IPS-20b (cell line): ENCODE results near the gene CALML3.

ENCODE experiments used
- H3K27ac ChIP-seq: one replicate; pipeline ENCODE4 v1.5.1; 2013; ENCODE audit warnings: low read length
- H3K27me3 ChIP-seq: 2 replicates; pipeline ENCODE4 v1.6.1; 2013; ENCODE audit warnings: mild to moderate bottlenecking, low read length, inconsistent platforms; ENCODE audit not compliant: insufficient read depth
- H3K36me3 ChIP-seq: 2 replicates; pipeline ENCODE4 v1.6.1; 2013; ENCODE audit warnings: low read depth, mild to moderate bottlenecking, inconsistent platforms, low read length, moderate library complexity; ENCODE audit not compliant: insufficient read depth
- H3K4me1 ChIP-seq: 2 replicates; pipeline ENCODE4 v1.6.1; 2013; ENCODE audit warnings: mild to moderate bottlenecking, control low read depth, inconsistent platforms, low read length, moderate library complexity; ENCODE audit not compliant: insufficient read depth
- H3K4me3 ChIP-seq: 2 replicates; pipeline ENCODE4 v1.5.1; 2013; ENCODE audit warnings: mild to moderate bottlenecking, low read length, inconsistent platforms
- H3K9ac ChIP-seq: 2 replicates; pipeline ENCODE4 v1.6.1; 2013; ENCODE audit warnings: low read depth, mild to moderate bottlenecking, inconsistent platforms, low read length, moderate library complexity
- H3K9me3 ChIP-seq: 2 replicates; pipeline ENCODE4 v1.6.1; 2013; ENCODE audit warnings: mild to moderate bottlenecking, low read depth, low read length, inconsistent platforms; ENCODE audit not compliant: insufficient read depth

CALML3 gene

DNA sequence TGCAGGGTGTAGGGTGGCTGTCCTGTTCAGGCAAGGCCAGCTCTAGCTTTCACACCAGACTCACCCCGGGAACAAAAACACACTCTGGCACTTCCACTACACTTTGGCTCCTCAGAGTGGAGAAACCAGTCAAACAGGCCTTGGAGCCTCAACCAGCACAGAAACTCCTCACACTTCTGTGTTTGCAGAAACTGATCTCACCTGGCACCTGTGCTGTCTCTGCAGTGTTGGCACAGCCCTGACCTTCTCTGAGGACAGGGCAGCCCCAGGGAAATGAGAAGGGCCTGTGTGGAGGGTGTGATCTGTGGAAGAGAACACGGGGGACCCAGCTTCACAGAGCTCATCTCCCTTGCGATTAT, 21.3 kb upstream of the CALML3 start:
- Histone ChIP-seq H3K4me3 (no peak overlapping the region), H3K9me3 (no peaks in the 10 kb centered on the region), H3K27me3 (no peaks in the 10 kb centered on the region), H3K9ac (no peak overlapping the region), H3K36me3 (no peaks in the 10 kb centered on the region), H3K4me1 (no peaks in the 10 kb centered on the region), H3K27ac (no peak overlapping the region)

DNA sequence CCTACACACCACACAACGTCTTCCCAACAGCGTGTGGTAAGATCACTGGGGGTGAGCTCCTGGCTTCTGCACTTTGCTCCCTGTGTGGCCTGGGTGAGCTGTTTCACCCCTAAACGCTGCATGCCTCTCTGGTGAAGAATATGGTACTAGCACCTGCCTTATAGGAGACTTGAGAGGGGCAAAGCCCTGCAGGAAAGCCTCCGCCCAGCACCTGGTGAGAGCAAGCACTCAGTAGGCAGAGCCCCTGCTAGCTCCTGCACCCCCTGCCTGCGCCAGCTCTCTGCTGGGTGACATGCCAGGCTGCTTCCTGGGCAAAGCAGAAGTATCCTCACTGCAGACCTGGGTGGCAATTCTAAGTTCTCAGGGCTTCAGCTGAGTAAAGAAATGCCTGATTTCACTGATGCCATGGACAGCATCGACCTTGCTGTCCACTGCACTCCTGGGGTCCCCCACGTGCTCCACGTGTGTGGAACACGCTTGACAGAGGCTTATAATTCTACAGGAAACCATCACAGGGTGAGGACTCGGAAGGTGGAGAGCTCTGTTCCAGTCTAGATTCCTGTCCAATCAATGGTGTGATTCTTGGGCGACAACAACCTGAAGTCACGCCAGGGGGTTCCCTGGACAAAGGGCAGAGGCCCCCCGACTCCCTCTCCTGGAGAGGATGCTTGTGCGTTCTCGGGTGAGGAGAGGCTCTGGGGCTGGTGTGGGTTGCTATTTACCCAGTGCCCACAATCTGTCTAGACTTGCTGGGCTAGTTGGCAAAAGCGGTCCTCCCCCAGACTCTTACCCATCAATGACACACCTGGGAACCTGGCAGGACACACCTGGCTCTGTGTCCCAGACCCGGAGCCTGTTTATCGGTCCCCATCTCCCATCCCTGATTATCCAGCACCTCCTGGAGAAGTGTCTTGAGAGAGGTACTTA, 20.4 kb upstream of the CALML3 start:
- Histone ChIP-seq H3K9me3 (no peaks in the 10 kb centered on the region), H3K27me3 (no peaks in the 10 kb centered on the region), H3K27ac (no peak overlapping the region), H3K9ac (no peak overlapping the region), H3K4me3 (no peak overlapping the region), H3K4me1 (no peaks in the 10 kb centered on the region), H3K36me3 (no peaks in the 10 kb centered on the region)

GRCh38 chr10:5506246-5506645, 18.5 kb upstream of the CALML3 start:
- no peaks in the 10 kb centered on the region for H3K9me3 ChIP-seq
- H3K9ac ChIP-seq, result no peak overlapping the region
- H3K27me3 ChIP-seq, result no peaks in the 10 kb centered on the region
- H3K4me3 ChIP-seq, result no peak overlapping the region
- no peak overlapping the region for H3K27ac ChIP-seq
- H3K36me3 ChIP-seq, result no peaks in the 10 kb centered on the region
- no peaks in the 10 kb centered on the region for H3K4me1 ChIP-seq

GRCh38 chr10:5506751-5507648, 17.8 kb upstream of the CALML3 start:
- no peaks in the 10 kb centered on the region for H3K9me3 ChIP-seq
- no peak overlapping the region for H3K27ac ChIP-seq
- no peaks in the 10 kb centered on the region for H3K36me3 ChIP-seq
- H3K4me3 ChIP-seq, result no peak overlapping the region
- no peaks in the 10 kb centered on the region for H3K4me1 ChIP-seq
- H3K9ac ChIP-seq, result no peak overlapping the region
- no peaks in the 10 kb centered on the region for H3K27me3 ChIP-seq

GRCh38 chr10:5507649-5508131, 17.1 kb upstream of the CALML3 start:
- H3K9ac ChIP-seq, result no peak overlapping the region
- H3K36me3 ChIP-seq, result no peaks in the 10 kb centered on the region
- no peak overlapping the region for H3K27ac ChIP-seq
- H3K27me3 ChIP-seq, result no peaks in the 10 kb centered on the region
- H3K9me3 ChIP-seq, result no peaks in the 10 kb centered on the region
- H3K4me1 ChIP-seq, result no peaks in the 10 kb centered on the region
- no peak overlapping the region for H3K4me3 ChIP-seq

DNA sequence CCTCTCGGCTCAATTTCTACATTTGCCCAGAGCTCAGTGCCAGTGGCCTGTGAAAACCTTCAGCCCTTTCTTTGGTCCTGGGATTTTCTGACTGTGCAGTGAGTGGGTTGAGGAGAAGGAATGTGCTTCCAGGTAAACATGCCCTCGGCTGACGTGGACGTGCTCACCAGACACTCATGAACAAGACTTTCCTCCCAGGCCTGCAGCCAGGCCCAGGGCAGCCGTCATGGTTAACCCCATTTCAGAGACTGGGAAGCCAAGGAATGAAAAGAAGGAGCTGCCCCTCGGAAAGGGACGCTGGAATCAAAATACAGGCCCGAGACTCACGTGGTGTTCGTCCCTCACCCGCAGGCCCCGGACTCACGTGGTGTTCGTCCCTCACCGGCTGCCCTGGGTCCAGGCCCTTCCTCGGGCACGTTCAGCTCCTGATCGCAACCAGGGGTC, 16.6 kb upstream of the CALML3 start:
- no peaks in the 10 kb centered on the region for H3K4me1 ChIP-seq
- no peak overlapping the region for H3K4me3 ChIP-seq
- H3K9me3 ChIP-seq, result no peaks in the 10 kb centered on the region
- no peaks in the 10 kb centered on the region for H3K36me3 ChIP-seq
- no peak overlapping the region for H3K9ac ChIP-seq
- H3K27ac ChIP-seq, result no peak overlapping the region
- no peaks in the 10 kb centered on the region for H3K27me3 ChIP-seq

DNA sequence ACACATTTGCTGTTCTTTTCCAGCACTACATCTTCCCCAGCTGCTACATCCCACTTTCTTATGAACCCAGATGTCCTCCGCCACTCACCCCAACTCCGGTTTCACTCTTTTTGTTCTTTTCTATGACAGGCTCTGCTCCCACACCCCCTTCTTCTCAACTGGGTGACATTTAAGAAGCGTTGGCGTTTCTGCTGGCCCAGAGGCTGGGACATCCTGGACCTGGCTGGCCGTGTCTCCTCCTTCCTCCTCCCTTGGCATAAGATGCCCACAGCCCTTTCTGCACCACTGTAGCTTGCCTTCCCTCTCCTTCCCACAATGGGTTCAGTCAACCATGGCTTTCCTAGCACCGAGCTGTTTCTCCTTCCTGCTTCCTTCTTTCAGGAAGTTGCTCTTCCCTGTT, 16.0 kb upstream of the CALML3 start:
- Histone ChIP-seq H3K27ac (no peak overlapping the region), H3K9me3 (no peaks in the 10 kb centered on the region), H3K9ac (no peak overlapping the region), H3K4me1 (no peaks in the 10 kb centered on the region), H3K36me3 (no peaks in the 10 kb centered on the region), H3K4me3 (no peak overlapping the region), H3K27me3 (no peaks in the 10 kb centered on the region)

GRCh38 chr10:5509236-5509635, 15.5 kb upstream of the CALML3 start:
- H3K27ac ChIP-seq, result no peak overlapping the region
- no peaks in the 10 kb centered on the region for H3K4me1 ChIP-seq
- H3K4me3 ChIP-seq, result no peak overlapping the region
- H3K9ac ChIP-seq, result no peak overlapping the region
- H3K27me3 ChIP-seq, result no peaks in the 10 kb centered on the region
- H3K9me3 ChIP-seq, result no peaks in the 10 kb centered on the region
- no peaks in the 10 kb centered on the region for H3K36me3 ChIP-seq

GRCh38 chr10:5509691-5510090, 15.1 kb upstream of the CALML3 start:
- Histone ChIP-seq H3K4me3 (no peak overlapping the region), H3K27me3 (no peaks in the 10 kb centered on the region), H3K27ac (no peak overlapping the region)

GRCh38 chr10:5510281-5511072, 14.3 kb upstream of the CALML3 start:
- no peaks in the 10 kb centered on the region for H3K9me3 ChIP-seq
- H3K4me3 ChIP-seq, result no peak overlapping the region
- H3K36me3 ChIP-seq, result no peaks in the 10 kb centered on the region
- no peak overlapping the region for H3K9ac ChIP-seq
- H3K4me1 ChIP-seq, result no peaks in the 10 kb centered on the region
- H3K27me3 ChIP-seq, result no peaks in the 10 kb centered on the region
- H3K27ac ChIP-seq, result no peak overlapping the region

More at GRCh38 chr10:5509691-5510090, 15.1 kb upstream of the CALML3 start:
- Histone ChIP-seq H3K4me1 (no peaks in the 10 kb centered on the region), H3K9me3 (no peaks in the 10 kb centered on the region), H3K9ac (no peak overlapping the region), H3K36me3 (no peaks in the 10 kb centered on the region)

- H3K9me3 ChIP-seq, result no peaks in the 10 kb centered on the region
- H3K36me3 ChIP-seq, result no peaks in the 10 kb centered on the region
- H3K27me3 ChIP-seq, result no peaks in the 10 kb centered on the region
- H3K4me1 ChIP-seq, result no peaks in the 10 kb centered on the region
- H3K9ac ChIP-seq, result no peak overlapping the region
- H3K4me3 ChIP-seq, result no peak overlapping the region
- H3K27ac ChIP-seq, result no peak overlapping the region
These were observed 13.4 kb upstream of the CALML3 start for GRCh38 chr10:5511231-5511884.
